Superior temporal gyrus (tissue), 1 donor: ENCODE data around the gene SNX25.
"Not testable (repeated sequence)": the region's sequence is repeated elsewhere in the genome, so short reads cannot be mapped to it uniquely, and the experiment has no call there.

Source experiments
- DNase-seq: peaks from one replicate; pipeline ENCODE4 v3.0.0-alpha.2; 2016; ENCODE audit errors: extremely low spot score

Gene SNX25

DNA sequence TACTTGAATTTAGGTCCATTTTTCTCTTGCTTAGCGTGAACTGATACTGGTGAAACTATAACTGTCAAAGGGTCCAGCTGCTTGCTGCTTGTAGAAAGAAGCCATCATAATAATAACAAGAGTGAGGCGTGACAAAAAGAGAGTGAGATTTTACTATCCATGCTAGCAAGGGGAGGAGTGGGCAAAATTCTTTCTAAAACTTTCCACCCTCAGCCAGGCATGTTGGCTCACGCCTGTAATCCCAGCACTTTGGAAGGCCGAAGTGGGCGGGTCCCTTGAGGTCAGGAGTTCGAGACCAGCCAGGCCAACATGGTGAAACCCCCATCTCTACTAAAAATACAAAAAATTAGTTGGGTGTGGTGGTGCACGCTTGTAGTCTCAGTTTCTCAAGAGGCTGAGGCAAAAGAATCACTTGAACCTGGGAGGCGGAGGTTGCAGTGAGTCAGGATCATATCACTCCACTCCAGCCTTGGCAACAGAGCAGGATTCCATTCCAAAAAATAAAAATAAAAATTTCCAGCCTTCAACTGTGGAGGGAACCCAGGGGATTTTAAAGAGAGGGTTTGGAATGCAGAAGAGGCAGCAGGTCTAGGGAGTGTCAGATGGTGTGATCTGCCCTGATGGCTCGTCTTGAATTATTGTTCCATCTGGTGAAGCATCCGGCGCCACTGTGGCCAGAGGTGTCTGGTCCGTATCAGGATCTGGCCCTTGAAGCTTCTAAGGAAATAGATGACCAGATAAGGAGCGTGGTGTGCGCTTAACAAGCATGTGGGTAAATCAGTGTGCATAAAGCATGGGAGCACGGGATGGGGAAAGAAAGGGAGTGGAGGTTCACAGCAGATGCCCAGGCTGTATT is 134.6 kb downstream of the SNX25 start:
- no peak for DNase-seq

DNA sequence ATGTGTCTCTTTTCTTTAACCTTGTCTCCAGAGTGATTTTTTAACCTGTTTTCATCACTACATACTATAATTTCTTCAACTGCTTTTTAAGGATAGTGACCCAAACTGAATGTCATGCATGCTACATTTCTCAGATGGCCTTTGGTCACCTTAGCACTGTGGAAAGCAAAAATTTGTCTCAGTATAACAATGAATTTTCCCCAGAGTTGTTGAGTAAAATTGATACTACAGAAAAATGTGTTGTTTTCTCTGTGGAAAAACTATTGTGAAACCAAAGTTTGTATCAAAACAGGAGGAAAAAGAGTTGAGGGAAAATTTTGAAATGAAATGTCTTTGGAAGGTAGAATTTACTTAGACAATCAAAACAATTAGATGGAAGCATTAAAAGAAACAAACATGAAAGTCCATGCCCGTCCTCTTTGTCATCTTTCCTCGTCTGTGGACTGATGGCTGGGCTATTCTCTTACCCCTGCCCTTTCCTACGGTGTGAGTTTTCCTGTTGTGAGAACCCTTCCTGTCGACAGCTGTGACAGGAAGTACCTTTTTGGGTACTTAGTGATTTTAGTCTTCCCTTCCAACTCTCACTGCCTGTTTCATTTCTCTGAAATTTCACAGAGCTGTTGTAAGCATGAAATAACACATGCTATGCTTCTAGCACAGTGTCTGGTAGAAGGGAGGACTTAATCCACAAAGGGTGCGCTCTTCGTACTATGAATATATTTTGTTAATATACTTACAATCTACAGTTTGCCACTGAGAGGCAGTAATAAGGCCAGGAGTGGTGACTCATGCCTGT is 135.5 kb downstream of the SNX25 start:
- DNase-seq = no peak

GRCh38 chr4:185346975-185347601 is 137.7 kb downstream of the SNX25 start:
- peak; percentile 55 for DNase-seq

DNA sequence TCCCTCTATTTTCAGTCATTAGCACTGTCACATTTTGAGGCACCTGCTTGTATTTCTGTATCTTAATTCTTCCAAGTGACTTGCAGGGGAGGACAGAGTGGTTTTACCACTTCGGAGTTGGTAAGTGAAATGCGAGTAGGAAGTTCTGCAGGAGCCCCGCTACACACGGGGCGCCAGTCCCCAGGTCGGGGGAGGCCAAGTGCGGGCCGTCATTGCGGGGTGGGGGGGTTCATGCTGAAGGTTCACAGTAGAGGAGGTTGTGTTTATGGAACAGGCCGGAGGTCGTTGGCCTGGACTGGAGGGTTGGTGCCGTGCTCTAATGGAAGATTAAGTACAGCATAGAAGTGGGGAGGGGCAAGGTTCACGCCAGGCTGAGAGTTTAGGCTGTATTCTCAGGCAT is 142.3 kb downstream of the SNX25 start:
- no peak for DNase-seq

- no peak for DNase-seq
These were observed 142.8 kb downstream of the SNX25 start for GRCh38 chr4:185352202-185352601.

- no peak for DNase-seq
These were observed 143.3 kb downstream of the SNX25 start for GRCh38 chr4:185352741-185353140.

- DNase-seq = no peak
These were observed 147.8 kb downstream of the SNX25 start for GRCh38 chr4:185357211-185357610.

GRCh38 chr4:185357733-185358440 is 148.5 kb downstream of the SNX25 start:
- no peak for DNase-seq

GRCh38 chr4:185358514-185358913 is 149.1 kb downstream of the SNX25 start:
- no peak for DNase-seq

GRCh38 chr4:185358959-185359358 is 149.6 kb downstream of the SNX25 start:
- no peak for DNase-seq

GRCh38 chr4:185359767-185360446 is 150.5 kb downstream of the SNX25 start:
- no peak for DNase-seq

DNA sequence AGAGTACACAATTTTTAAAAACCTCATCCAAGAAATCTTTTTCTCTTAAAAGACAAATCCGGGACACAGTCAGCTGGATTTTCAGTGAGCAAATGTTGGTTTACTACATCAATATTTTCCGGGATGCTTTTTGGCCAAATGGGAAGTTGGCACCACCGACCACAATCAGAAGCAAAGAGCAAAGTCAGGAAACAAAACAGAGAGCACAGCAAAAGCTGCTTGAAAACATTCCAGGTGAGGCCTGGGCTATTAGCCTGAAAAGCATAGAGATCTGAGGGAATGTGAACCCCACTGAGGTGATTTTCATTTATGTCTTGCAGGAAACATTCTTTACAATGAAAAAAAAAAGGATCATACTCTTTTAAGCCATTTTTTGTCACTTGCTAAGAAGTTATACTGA is 152.5 kb downstream of the SNX25 start:
- no peak for DNase-seq

- not testable (repeated sequence) for DNase-seq
These were observed 153.2 kb downstream of the SNX25 start for GRCh38 chr4:185362570-185362969.

GRCh38 chr4:185363251-185363650 is 153.9 kb downstream of the SNX25 start:
- no peak for DNase-seq

DNA sequence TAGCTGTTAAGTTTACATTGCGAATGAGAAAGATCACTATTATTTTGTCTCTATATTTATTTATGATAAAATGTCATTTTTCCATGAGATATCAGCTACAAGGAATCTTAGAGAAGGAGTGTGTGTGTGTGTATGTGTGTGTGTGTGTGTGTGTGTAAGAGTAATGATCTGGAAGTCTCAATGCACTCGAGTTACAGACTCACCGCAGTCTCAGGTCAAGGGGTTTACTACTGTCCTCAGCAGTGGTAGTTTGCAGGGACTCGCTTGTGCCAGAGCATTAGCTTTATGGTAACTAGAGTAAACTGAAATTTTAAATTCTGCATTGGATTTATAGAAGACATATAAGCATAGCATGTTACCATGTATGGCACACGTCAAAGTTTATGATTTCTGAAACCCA is 155.5 kb downstream of the SNX25 start:
- no peak for DNase-seq

- DNase-seq = no peak
These were observed 160.3 kb downstream of the SNX25 start for GRCh38 chr4:185369731-185370130.

- no peak for DNase-seq
These were observed 161.0 kb downstream of the SNX25 start for GRCh38 chr4:185370268-185370949.

DNA sequence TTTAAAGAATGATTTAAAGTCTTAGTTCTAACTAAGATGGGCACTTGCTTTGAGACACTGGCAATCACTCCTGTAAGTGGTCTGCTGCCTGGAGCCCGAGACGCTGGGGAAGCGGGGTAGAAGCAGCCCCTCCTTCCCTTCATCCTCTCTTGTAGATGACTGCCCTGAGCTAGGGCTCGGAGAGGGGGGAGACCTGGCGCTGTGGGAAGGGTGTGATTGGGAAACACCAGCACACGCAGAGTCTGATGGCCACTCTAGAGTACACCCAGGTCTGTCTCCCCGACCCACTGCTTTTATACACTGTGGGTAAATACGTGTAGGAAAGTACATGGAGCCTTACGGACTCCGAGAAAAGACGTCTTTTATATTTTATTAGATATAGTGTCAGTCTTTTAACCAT is 162.3 kb downstream of the SNX25 start:
- DNase-seq = no peak

DNA sequence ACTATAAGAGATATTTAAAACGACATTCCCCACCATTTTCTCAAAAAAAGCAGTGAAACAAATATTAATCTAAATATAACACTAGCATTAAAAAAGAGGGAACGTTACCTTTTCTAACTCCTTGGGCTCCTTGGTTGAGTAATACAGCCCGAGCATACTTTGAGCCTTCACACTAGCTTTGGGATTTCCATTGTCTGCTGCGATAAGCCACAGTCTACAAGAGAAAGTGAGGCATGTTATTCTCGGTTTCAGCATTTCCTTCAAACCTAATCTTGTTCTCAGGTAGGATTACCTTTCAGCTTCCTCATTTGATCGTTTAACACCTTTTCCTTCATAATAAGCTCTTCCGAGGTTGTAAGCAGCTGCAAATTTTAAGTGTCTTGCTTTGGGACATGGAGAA is 164.6 kb downstream of the SNX25 start:
- DNase-seq = no peak

DNA sequence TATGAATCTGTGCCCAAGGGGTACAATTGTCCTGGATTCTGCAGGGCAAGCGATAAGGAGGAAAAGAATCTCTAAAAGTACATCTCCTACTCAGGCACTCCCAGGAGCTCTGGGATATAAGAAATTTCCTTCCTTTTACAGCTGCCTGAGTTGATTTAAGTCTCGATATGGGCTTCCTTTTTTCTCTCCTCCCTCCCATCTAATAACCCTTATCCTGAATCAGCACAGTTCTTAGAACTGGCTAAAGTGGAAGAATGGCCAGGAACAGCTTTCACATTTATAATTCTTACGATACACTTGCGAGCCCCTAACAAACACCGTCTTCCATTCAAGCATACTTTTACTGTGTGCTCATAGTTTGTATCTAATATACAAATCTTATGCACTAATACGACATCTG is 165.2 kb downstream of the SNX25 start:
- no peak for DNase-seq

GRCh38 chr4:185378264-185378663 is 168.9 kb downstream of the SNX25 start:
- DNase-seq = no peak
